GM12872 (cell line): Measurements from ENCODE around the gene DAB2IP.

ENCODE experiments used
- CTCF ChIP-seq: IDR thresholded peaks from 3 replicates; pipeline ENCODE4 v1.5.1; 2011; ENCODE audit warnings: low read depth, mild to moderate bottlenecking, low read length, moderate library complexity; ENCODE audit not compliant: insufficient read depth

The DAB2IP gene

GRCh38 chr9:121641224-121641611 is 10.2 kb upstream of the DAB2IP start:
- TF ChIP-seq CTCF = no peak

DNA sequence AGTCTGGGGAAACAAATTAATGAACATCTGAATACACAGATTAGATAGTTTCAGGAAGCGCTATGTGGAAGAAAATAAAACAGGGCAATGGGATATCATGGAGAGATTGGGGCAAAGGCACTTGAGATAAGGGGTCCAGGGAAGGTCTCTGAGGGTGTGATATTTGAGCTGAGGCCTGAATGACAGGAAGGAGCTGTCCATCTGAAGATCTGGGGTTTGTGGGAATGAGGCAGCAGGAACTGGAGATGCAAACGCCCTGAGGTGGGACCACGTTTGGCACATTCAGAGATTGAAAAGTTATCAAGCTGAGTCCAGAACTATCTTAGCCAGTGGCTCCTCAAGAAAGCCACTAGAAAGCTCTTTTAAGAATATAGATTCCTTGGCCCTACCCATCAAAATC is 8.7 kb upstream of the DAB2IP start:
- no peak for TF ChIP-seq CTCF

GRCh38 chr9:121643473-121643872 is 8.0 kb upstream of the DAB2IP start:
- TF ChIP-seq CTCF = no peak

DNA sequence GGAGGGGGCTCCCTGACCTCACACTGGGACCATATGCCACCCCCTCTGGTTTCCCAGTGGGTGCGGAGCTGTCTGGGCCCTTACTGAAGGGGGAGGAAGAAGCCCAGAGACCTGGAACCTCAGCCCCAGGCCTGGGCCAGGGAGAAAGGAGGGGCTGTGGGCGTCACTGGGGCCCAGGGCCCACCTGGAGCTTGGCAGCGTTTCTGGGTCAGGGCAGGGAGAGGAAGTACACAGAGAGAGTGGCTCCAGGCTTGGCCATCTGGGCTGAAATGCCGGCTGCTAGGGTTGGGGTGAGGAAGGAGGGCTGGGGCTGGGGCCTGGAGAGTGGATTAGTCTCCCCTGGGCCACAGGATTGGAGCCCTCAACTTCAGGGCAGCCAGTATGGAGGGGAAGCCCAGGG is 6.4 kb upstream of the DAB2IP start:
- no peak for TF ChIP-seq CTCF

- TF ChIP-seq CTCF = no peak
Observed at GRCh38 chr9:121645853-121646807, 5.3 kb upstream of the DAB2IP start.

- no peak for TF ChIP-seq CTCF
Observed at GRCh38 chr9:121646992-121647391, 4.4 kb upstream of the DAB2IP start.

DNA sequence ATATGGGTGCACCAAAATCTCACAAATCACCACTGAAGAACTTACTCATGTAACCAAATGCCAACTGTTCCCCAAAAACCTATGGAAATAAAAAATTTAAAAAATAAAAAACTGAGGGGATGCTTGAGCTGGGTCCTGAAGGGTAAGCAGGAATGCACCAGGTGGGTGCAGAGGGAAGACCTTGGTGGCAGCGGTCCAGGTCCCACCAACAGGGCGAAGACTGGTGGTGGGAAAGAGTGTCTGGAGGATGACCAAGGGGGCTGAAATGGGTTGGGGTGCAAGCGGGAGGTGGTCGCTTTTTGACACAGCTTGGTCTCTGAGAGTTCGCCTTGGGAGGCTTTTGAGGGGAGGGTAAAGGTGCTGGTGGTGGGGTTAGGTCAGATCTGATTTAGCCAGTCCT is 3.3 kb upstream of the DAB2IP start:
- TF ChIP-seq CTCF = no peak
